WI38 (cell line): ENCODE measurements around the gene SMAD7.

ENCODE experiments used
- H3K4me3 ChIP-seq: 2 replicates; pipeline ENCODE4 v1.5.1; 2011; ENCODE audit warnings: low read depth, mild to moderate bottlenecking, control low read depth, low read length
- CTCF ChIP-seq: IDR thresholded peaks from 2 replicates; pipeline ENCODE4 v1.5.1; 2012; ENCODE audit warnings: low read depth, mild to moderate bottlenecking, control low read depth, low read length

Gene SMAD7

GRCh38 chr18:48913775-48914174, 37.0 kb downstream of the SMAD7 start:
- no peak for TF ChIP-seq CTCF
- no peak overlapping the region for H3K4me3 ChIP-seq

GRCh38 chr18:48913201-48913600, 37.6 kb downstream of the SMAD7 start:
- no peak overlapping the region for H3K4me3 ChIP-seq
- TF ChIP-seq CTCF, result no peak

GRCh38 chr18:48910972-48911545, 39.7 kb downstream of the SMAD7 start:
- TF ChIP-seq CTCF, result no peak
- no peak overlapping the region for H3K4me3 ChIP-seq

- H3K4me3 ChIP-seq, result no peak overlapping the region
These were observed 41.0 kb downstream of the SMAD7 start for GRCh38 chr18:48909721-48910120.

GRCh38 chr18:48908916-48909315, 41.8 kb downstream of the SMAD7 start:
- no peak overlapping the region for H3K4me3 ChIP-seq
- TF ChIP-seq CTCF, result no peak

More at GRCh38 chr18:48909721-48910120, 41.0 kb downstream of the SMAD7 start:
- no peak for TF ChIP-seq CTCF

- H3K4me3 ChIP-seq, result no peak overlapping the region
- TF ChIP-seq CTCF, result no peak
These were observed 45.3 kb downstream of the SMAD7 start for GRCh38 chr18:48905513-48905912.

GRCh38 chr18:48904847-48905394, 45.8 kb downstream of the SMAD7 start:
- H3K4me3 ChIP-seq, result no peak overlapping the region
- TF ChIP-seq CTCF, result no peak
